ENCODE measurements around the gene HUS1. TPM values are rescaled to one million over a fixed set of nuclear protein-coding genes. Genes with fewer than 3 reads are reported as not detected.
"Not testable (repeated sequence)": the region's sequence is repeated elsewhere in the genome, so short reads cannot be mapped to it uniquely, and the experiment has no call there.

HUS1 gene
- total RNA-seq, 1 donor from 2014 or later = 35.8 TPM

DNA sequence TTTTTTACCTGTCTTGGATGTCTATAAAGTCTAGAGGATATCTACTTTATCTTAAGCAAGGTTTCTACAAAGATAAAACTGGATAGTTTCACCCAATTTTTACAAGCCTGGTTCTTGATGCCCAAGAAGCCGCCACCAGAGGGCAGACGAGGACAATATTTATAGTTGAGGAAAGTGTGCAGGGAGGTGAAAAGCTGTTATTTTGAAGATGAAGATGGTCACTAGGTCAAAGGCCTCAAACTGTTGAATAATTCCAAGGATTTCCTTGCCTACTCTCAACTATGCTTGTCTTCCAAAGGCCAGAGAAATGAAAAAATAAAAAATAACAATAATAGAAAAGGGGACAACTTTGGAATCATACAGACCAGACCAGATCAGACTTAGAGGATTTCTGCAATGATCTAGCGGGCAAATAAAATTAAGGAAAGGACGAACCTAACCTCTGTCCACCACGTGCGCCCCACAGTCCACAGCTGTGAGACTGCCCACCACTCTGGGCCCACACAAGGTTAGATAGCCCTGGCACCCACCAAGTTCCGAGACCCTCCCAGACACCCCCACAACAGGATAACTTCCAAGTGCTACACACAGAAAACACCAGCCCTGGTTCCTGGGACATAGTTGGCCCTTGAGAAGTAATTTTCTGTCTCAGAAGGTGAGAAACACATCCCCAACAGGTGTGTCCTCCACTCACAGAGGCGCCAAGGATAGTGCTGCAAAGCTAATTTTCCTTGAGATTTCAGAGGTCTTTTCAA, 34.0 kb downstream of the HUS1 start:
- no peak for DNase-seq (ENCODE audit: low spot score)

DNA sequence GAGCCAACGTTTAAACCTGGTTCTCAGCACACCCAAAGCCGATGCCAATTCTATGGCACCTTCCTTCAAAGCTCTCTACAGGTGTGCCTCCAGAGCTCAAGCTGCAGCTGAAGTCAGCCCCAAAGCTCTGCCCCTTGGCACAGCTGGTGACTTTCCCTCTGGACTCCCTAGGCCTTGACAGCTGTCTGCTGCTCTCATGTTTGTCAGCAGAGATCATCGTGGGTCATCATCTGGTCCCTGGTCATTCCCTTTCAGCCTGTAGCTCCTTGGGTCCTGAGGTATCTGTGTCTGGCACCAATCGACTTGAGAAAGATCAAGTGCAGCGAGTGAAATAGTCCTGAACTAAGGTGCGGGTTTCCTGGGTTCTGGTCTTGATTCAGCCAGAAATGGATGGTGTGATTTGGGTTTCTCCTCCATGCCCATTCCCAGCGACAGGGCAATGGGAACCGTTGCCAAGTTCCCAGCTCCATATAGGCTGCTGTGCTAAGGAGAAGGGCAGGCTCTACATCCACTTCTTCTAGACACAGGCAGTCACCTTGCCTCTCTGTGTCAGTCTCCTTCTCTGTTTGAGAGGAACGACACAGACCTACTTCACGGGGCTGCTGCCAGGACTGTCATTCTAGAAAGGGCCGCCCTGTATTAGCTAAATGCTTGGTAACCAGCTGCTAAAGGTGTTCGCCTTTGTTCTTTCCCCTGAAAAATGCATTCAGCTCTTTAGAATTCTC, 34.7 kb downstream of the HUS1 start:
- DNase-seq (ENCODE audit: low spot score) = no peak

DNA sequence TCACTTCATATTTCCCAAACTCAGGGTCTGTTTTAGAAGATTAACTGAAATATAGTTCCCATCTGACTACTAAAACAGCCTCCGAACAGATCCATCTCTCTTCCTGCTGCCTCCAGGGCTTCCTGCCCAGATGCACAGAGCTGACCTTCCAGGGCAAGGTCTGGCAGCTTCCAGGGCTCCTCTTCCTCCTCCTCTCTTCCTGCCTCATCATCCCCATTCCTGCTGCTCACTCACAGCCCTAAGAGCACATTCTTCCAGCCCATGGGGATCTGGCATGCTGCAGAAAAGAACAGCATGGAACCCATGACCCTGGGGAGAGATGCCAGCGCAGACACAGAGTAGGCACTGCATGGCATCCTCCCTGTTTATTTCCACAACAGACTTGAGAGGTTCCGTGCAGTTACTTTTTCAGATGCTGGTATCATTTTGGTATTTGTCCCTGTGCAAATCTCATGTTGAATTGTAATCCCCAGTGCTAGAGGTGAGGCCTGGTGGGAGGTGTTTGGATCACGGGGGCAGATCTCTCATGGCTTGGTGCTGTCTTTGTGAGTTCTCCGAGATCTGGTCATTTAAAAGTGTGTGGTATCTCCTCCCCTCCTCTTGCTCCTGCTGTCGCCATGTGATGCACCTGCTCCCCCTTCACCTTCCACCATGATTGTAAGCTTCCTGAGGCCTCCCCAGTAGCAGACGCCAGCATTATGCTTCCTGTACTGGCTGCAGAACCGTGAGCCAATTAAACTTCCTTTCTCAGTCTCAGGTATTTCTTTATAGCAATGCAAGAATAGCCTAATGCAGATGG, 35.5 kb downstream of the HUS1 start:
- no peak for DNase-seq (ENCODE audit: low spot score)

DNA sequence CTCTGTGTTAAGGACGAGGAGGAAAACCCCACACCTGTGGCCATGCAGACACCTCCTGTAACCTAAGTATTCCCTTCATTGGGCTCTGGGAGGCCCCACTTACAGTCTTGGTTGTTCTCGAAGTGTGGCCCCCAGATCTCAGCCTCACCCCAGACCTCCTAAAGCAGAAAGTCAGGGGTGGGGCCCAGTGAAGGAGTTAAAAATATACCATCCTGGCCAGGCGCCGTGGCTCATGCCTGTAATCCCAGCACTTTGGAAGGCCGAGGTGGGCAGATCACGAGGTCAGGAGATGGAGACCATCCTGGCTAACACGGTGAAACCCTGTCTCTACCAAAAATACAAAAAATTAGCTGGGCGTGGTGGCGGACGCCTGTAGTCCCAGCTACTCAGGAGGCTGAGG, 36.8 kb downstream of the HUS1 start:
- not testable (repeated sequence) for DNase-seq (ENCODE audit: low spot score)

DNA sequence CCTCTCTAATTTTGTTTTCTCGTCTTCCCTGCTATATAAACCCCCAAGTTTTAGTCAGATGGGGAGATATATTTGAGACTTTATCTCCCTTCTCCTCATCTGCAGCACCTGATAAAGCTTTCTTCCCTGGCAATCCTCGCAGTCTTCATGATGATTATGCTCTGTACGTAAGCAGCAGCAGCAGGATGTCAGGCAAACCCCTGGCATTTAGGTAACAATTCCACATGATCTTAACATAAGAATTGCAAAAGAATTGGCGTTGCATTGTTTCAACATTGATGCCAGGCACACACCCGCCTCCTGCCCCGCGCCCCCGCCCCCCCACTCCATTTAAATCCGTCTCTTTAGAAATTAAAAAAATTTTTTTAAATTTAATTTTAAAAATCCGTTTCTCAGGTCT, 37.3 kb downstream of the HUS1 start:
- DNase-seq (ENCODE audit: low spot score) = no peak

DNA sequence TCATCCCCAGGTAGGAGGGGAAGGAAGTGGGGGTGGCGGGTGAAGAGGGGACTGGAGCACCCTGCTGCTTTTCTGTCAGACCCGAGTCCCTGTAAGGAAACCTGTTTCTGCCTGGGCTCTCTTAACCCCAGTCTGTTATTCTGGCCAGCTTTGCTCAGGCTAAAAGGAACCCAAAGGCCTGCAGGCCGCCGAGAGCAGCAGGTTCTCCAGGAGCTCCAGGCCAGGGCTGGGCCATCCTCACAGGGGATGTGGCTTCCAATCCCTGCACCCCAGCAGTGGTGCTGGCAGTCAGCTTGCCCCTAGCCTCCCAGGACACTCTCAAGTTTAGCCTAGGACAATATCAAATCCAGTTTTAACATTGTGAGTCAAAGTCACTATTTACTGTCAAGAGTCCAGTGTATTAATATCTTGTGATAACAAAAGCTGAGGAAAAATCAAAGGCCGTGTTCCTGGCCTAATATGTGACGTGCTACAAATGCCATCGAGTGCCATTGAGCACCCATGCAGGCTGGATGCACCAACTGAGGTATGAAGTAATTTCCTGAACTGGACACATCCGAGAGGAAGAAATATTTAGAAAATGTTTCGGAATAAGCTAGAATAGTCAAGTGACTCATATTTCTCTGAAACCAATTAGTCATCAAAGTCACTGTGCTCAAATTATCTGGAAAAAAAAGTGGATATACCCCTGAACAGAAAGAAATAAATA, 38.1 kb downstream of the HUS1 start:
- DNase-seq (ENCODE audit: low spot score) = no peak

DNA sequence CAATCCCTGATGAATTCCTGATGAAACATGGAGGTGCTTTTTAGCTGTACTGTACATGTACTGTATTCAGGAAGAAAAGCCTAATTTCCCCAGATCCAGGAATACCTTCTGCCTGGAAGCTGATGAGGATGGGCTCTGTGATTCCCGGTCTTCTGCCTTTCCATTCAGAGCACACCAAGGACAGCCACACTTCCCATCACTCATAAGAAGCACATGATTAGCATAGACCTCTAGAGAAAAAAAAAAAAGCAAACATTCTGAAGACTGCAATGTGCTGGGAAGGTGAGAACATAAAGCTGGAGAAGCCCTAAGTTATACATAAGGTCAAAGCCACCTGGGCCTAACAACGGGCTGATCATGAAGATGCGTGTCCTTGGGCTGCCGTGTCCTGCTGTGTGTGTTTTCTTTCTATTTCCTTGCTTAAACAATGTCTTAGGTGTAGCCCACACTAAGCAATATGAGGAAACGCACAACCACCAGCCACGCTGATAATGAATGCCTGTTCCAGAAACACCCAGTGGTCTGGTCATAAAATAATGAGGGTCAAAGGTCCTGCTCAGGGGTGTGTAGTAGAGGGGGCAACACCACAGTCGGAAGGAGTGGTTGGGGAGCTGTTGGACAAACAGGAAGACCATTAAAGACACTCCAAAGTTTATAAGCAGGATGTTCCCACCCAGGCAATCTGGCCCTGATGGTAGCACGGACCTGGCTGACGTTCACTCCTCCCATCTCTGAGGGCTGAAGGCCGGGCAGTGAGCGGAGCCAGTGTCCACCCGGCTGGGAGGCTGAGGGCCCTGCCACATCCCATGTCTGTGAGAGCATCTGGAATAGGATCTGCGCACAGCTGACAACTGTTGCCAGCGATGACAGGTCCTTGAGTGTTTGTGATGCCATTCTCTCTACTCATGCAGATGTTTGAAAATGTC, 39.1 kb downstream of the HUS1 start:
- no peak for DNase-seq (ENCODE audit: low spot score)

DNA sequence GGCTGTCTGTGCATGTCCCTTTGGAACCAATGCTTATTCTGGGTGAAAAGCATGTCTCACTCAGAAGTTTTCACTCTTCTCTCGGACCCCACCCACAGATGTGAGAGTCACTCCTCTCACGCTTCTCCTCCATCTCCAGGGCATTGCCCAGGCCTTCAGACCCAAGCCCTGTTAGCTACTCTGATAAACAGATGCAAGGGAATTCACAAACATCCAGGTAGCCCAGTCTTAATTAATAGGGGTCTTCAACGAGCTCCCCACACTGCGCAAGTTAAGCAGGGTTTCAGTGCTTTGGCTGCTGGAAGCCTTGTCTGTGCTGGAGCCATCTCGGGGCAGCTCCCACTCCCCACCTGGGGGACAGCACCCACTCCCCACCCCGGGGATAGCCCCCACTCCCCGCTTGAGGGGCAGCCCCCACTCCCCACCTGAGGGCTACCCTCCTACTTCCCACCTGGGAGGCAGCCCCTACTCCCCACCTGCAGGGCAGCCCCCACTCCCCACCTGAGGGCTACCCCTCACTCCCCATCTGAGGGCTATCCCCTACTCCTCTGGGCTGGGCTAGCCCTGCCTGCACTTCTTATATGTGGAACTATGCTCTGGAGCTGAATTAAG, 39.9 kb downstream of the HUS1 start:
- no peak for DNase-seq (ENCODE audit: low spot score)

DNA sequence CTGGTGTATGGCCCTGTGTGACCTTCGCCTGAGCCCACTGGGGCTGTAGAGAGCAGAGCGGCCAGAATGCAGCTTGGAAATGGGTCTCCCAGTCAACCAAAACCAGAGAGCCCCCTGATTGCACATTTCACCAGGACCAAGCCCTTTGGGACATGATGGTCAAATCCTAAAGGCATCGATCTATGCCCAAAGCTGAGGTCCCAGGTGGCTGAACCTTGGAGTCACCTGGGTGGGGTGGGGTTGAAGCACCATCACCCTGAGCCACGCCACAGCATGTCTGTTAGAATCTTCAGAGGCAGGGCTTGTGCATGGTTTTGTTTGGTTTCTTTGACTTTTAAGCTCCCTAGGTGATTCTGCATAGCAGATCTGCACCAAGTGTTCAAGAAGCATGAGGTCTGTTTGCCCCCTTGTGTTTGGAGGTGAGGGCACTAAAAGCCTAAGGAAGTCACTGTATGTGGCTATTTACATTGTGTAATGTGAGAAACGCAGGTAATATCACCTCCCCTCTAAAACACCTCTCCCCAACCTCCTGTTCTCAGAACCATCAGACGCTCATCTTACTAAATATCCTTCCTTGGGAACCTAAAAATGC, 40.7 kb downstream of the HUS1 start:
- DNase-seq (ENCODE audit: low spot score) = no peak

DNA sequence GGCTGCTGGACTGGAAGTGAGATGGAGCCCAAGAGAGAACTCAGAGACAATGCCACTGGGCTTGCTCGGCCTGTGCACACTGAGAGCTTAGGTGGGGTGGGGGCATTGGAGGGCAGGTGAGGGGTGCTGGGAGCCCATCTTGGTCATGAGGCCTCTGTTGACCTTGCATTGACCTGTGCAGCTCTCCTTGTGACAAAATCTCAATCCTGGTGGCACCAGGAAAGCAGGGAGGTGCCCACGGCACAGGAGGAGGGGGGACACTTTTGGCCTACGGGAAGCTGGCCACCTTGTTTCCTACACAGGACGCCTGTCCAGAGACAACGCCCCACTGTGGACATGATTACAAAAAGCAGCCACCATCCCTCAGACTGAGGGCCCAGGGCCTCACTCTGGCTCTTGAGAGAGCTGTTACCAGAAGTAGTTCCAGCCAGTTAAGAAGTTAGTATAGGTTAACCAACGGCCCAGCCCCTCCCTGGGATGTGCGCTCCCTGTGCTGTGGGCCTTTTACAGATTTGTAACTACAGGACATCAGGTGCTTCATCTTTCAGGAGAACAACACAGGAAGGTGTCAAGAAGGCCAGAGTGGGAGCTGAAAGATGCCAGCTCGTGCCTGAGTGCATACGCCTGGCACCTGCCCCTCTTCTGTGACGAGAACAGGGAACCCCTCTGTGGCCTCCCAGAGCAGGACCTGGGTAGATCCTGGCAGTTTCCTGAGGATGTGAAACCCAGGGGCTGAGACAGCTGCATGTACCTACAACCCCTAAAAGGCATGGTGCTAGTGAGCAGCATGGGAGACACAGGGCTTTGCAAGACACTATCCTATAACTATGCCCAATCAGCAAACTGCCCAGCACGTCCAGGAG, 41.5 kb downstream of the HUS1 start:
- no peak for DNase-seq (ENCODE audit: low spot score)

DNA sequence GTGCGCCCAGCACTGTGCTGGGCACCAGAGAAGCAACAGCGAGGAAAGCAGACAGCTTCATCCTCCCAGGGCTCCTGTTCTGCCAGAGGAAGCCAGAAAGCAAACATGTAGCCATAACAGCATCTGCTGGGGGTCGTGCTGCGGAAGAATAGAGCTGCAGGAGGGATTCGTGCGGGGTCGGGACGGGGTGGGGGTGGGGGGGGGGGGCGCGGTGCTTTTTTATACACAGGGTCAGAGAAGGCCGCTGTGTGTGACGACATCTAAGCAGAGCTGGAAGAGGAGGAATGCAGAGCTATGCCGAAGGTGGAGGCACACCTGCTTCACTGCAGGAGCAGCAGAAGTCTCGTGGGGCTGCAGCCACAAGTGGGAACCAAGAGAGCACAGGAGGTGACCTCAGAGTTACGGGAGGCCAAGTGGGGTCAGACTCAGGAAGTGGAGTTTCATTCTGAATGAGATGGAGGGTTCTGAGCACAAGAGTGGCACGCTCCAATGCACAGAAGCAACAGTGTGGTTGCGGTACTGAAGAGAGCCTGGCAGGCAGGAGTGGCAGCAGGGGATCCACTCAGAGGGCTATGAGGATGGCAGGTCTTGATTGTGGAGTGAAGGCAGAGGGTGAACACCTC, 42.2 kb downstream of the HUS1 start:
- DNase-seq (ENCODE audit: low spot score) = no peak

DNA sequence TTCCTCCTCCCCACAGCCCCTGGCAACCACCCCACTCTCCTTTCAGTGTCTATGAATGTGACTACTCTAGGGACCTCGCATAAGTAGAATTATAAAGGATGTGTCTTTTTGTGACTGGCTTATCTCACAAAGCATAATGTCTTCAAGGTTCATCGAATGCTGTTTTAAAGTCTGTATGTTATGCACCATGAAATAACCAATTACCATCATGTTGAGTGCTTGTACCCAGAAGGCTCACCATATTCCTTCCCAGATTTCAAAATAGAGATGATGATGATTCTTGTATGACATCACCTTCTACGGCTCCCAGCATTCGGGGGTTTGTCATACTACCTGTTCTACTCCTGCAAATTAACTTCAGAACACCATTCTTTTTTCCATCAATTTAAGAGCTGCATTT, 43.1 kb downstream of the HUS1 start:
- no peak for DNase-seq (ENCODE audit: low spot score)

DNA sequence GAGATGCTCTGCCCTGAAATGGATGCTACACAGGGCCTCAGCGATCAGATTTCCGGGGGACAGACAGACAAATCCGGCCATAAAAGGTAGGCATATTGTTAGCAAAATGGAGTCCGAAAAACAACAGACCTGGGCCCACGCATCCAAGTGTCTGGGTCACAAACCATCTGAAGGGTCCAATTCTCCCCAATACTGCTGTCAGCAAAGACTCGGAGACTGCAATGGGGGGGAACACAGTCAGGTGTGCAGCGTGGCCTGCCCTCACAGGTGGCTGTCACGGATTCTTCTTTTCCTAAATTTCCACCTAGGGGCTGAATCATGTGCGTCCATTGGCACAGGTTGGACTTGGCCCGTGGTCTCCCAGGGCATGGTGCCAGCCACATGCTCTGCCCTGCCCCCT, 44.1 kb downstream of the HUS1 start:
- DNase-seq (ENCODE audit: low spot score) = no peak

DNA sequence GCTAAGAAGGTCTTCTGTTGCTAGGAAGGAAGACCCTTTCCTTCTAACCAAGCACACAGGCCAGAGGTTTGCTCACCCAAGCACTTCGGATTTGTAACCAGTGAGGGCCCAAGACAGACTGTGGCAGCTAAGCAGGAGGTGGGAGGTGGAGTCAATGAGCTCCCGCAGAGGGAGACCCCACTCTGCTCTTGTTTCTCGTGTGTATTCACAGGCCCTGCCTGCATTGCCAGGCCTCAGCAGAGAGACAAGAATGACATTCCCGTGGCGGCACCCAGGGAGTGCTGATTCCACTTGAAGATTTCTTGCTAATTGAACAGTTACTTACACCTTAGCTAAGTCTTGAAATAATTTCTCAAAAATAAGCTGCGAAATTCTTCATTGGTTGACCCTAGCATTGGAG, 44.6 kb downstream of the HUS1 start:
- no peak for DNase-seq (ENCODE audit: low spot score)

DNA sequence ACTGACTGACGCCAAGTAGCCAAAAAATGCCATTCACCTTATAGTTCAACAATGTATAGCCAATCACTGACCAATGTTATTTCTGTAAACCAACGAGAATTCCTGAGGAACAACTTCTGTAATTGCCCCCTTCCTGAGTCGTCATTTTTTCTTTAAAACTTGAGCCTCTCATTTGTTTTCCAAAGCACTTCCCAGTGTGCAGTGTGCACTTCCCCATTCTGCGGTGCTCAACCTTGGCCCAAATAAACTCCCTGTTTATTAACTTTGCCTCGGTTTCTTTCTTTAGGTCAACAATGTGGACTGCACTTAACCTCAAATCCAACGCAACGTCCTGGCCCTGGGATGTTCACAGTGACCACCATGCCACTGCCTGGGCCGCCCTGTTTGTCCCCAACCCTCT, 46.2 kb downstream of the HUS1 start:
- DNase-seq (ENCODE audit: low spot score) = no peak

DNA sequence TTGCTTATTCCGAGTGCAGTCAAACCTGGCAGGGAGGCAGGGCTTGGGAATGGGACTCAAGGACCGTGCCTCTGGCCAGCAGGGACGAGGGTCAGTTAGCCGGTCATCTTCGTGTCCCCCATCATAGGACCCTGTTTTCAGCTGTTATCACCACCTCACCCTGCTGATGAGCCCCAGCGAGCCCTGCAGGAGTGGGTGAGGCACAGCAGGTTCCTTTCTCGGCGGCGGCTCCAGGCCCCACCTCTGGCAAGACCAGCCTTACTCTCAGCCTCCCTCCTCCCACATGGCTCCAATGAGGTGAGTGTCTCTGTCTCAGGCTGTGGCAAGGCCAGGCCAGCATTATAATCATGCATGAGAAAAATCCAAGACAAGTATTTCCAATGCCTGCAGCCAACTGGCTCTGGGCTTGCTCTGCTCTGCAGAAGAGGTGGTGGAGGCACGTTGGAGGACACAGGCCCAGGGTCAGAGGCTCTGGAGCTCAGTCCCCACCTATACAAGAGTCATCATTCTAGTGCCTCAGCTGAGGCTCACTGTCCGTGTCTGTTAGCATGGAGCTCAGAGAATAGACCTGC, 46.9 kb downstream of the HUS1 start:
- DNase-seq (ENCODE audit: low spot score) = no peak

DNA sequence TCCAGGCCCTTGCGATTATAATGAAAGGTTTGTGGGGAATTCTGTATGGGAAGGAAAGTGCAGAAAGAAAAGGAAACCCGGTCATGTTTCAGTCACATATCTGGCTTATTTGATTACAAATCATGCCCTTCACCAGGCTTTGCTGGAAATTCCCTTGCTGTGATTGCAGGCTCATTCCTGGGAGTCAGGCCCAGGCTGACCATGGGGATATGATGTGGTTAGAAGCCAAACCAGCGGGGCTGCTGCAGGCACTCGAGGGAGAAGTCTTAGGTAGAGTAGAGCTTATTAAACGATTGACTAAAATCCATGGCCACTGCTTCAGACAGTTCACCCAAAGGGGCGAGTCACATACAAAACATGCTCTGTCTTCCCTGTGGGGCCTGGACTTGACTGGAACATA, 47.4 kb downstream of the HUS1 start:
- DNase-seq (ENCODE audit: low spot score) = no peak

All from mesenteric fat pad (tissue), 1 donor.